Measurements from ENCODE around the gene EXTL2. TPM values are rescaled to one million over a fixed set of nuclear protein-coding genes. Genes with fewer than 3 reads are reported as not detected.
"Not testable (repeated sequence)": the region's sequence is repeated elsewhere in the genome, so short reads cannot be mapped to it uniquely, and the experiment has no call there.

The EXTL2 gene
- total and polyA plus RNA-seq, 8 donors, result 13.5 to 108 (median 89.9) TPM

- no peaks in the 10 kb centered on the region for H3K27me3 ChIP-seq
- TF ChIP-seq, protein P1, sequence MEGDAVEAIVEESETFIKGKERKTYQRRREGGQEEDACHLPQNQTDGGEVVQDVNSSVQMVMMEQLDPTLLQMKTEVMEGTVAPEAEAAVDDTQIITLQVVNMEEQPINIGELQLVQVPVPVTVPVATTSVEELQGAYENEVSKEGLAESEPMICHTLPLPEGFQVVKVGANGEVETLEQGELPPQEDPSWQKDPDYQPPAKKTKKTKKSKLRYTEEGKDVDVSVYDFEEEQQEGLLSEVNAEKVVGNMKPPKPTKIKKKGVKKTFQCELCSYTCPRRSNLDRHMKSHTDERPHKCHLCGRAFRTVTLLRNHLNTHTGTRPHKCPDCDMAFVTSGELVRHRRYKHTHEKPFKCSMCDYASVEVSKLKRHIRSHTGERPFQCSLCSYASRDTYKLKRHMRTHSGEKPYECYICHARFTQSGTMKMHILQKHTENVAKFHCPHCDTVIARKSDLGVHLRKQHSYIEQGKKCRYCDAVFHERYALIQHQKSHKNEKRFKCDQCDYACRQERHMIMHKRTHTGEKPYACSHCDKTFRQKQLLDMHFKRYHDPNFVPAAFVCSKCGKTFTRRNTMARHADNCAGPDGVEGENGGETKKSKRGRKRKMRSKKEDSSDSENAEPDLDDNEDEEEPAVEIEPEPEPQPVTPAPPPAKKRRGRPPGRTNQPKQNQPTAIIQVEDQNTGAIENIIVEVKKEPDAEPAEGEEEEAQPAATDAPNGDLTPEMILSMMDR (IDR thresholded peaks at IDR 0.05), result no peak
- DNase-seq (no peak), ATAC-seq (no peak)
- intact Hi-C loops (cut with DNase I), result no loop called here
- H3K36me3 ChIP-seq, result peaks cover 0 to 36% of the 10 kb centered on the region in 2 donors
- H3K4me3 ChIP-seq, result no peak overlapping the region
- H3K9me3 ChIP-seq, result no peaks in the 10 kb centered on the region
- H3K4me1 ChIP-seq, result peaks cover 3 to 4% of the 10 kb centered on the region in 2 donors
- H3K27ac ChIP-seq, result no peak overlapping the region
These were observed 47.1 kb upstream of the EXTL2 start for GRCh38 chr1:100941580-100942216.

- Histone ChIP-seq H3K36me3 (peaks cover 0 to 36% of the 10 kb centered on the region in 2 donors), H3K4me1 (peaks cover 3 to 4% of the 10 kb centered on the region in 2 donors), H3K27ac (no peak overlapping the region), H3K4me3 (no peak overlapping the region), H3K9me3 (no peaks in the 10 kb centered on the region), H3K27me3 (no peaks in the 10 kb centered on the region)
- intact Hi-C loops (cut with DNase I), result no loop called here
- DNase-seq (no peak), ATAC-seq (no peak)
- TF ChIP-seq, protein P1 (IDR thresholded peaks at IDR 0.05), result no peak
These were observed 46.5 kb upstream of the EXTL2 start for GRCh38 chr1:100941098-100941527.

DNA sequence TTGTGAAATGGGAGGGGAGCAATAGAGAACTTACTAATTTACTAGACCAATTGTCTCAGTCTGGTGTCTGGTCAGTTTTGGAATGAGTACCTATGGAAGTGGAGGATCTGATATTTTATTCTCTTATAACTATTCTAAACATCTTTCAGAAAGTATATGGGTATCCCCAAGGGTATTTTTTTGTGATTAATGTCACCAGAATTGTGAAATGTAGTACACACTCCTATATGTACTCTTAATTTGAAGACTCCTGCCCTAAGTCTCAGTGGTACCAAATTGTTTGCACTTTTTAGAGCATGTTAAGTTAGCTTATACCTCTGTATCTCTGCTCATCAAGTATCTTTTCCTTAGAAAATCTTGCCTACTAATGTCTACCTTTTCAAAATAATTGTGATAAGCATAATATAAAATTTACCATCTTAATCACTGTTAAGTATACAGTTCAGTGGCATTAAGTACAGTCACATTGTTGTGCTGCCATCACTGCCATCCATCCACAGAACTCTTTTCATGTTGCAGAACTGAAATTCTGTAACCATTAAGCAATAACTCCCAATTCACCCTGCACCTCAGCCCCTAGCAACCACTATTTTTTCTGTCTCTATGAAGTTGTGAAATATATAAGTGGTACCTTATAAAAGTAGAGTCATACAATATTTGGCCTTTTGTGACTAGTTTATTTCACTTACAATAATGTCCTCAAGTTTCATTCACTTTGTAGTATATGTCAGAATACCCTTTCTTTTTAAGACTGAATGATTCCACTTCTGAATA lies 41.7 kb upstream of the EXTL2 start:
- no peak overlapping the region for H3K4me3 ChIP-seq
- H3K27me3 ChIP-seq, result no peaks in the 10 kb centered on the region
- intact Hi-C loops (cut with DNase I), result no loop called here
- H3K9me3 ChIP-seq, result no peaks in the 10 kb centered on the region
- peaks cover 0 to 20% of the 10 kb centered on the region in 2 donors for H3K36me3 ChIP-seq
- H3K4me1 ChIP-seq, result no peaks in the 10 kb centered on the region
- TF ChIP-seq, protein P1 (IDR thresholded peaks at IDR 0.05), result no peak
- ATAC-seq, result no peak
- no peak for DNase-seq
- H3K27ac ChIP-seq, result no peak overlapping the region

DNA sequence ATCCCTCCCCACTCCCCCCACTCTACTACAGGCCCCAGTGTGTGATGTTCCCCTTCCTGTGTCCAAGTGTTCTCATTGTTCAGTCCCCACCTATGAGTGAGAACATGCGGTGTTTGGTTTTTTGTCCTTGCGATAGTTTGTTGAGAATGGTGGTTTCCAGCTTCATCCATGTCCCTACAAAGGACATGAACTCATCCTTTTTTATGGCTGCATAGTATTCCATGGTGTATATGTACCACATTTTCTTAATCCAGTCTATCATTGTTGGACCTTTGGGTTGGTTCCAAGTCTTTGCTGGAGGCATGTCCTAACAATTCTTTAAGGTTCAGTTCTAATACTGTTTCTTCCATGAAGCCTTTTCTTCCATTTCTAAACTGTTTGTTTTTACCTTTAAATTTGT lies 38.9 kb upstream of the EXTL2 start:
- ATAC-seq; DNase-seq; H3K27me3 ChIP-seq; H3K9me3 ChIP-seq; H3K4me3 ChIP-seq; H3K27ac ChIP-seq; intact Hi-C loops (cut with DNase I); H3K36me3 ChIP-seq; H3K4me1 ChIP-seq: not testable (repeated sequence)

DNA sequence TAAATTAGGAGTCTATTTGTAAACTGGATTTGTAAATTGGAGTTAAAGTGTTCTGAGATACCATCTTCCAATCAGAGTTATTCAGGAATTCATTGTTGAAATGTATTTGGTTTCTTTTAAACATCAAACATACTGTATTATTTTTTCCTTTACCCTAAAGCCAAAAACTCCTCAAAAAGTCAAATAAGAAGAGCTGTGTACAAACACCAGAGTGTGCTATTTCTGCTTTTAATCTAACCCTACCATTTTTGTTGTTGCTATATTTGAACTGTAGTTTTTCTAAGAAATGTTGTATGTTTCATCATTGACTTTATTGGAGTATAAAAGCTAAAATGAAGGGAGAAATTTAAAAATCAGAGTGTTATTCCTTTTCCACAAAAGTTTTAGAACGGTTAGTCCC lies 37.1 kb upstream of the EXTL2 start:
- TF ChIP-seq, protein P1 (IDR thresholded peaks at IDR 0.05), result no peak
- Histone ChIP-seq H3K4me3 (no peak overlapping the region), H3K27ac (no peak overlapping the region), H3K9me3 (no peaks in the 10 kb centered on the region), H3K4me1 (peaks cover 0 to 7% of the 10 kb centered on the region in 2 donors), H3K27me3 (no peaks in the 10 kb centered on the region), H3K36me3 (peaks cover 0 to 3% of the 10 kb centered on the region in 2 donors)
- intact Hi-C loops (cut with DNase I), result no loop called here
- no peak for ATAC-seq
- DNase-seq, result no peak
